AG10803 (cell line): Measurements from ENCODE around the gene CBX6.
A peak's percentile ranks its signal among the peaks of the same experiment; 100 is the strongest.

Experiments
- DNase-seq: peaks from one replicate; pipeline ENCODE4 v3.0.0; 2010; ENCODE audit warnings: low read depth
- H3K4me3 ChIP-seq: 2 replicates; pipeline ENCODE4 v1.5.1; 2011; ENCODE audit warnings: mild to moderate bottlenecking, low read length, control low read depth
- CTCF ChIP-seq: conservative IDR thresholded peaks from 2 replicates; pipeline ENCODE4 v1.5.1; 2011; ENCODE audit warnings: mild to moderate bottlenecking, low read length, control low read depth, inconsistent platforms

Gene CBX6

GRCh38 chr22:38831166-38831945 is 40.7 kb downstream of the CBX6 start:
- peak; percentile 70 for DNase-seq
- no peak overlapping the region for H3K4me3 ChIP-seq

GRCh38 chr22:38830845-38831108 is 41.2 kb downstream of the CBX6 start:
- H3K4me3 ChIP-seq, result no peak overlapping the region
- TF ChIP-seq CTCF, result no peak
- DNase-seq, result no peak

More at GRCh38 chr22:38831166-38831945, 40.7 kb downstream of the CBX6 start:
- no peak for TF ChIP-seq CTCF

GRCh38 chr22:38830026-38830844 is 41.8 kb downstream of the CBX6 start:
- DNase-seq, result no peak
- H3K4me3 ChIP-seq, result no peak overlapping the region
- no peak for TF ChIP-seq CTCF

GRCh38 chr22:38829485-38829884 is 42.5 kb downstream of the CBX6 start:
- no peak for DNase-seq
- TF ChIP-seq CTCF, result no peak
- no peak overlapping the region for H3K4me3 ChIP-seq

- H3K4me3 ChIP-seq, result no peak overlapping the region
- DNase-seq, result no peak
- TF ChIP-seq CTCF, result no peak
Measured at GRCh38 chr22:38828616-38829205, 43.3 kb downstream of the CBX6 start.

- H3K4me3 ChIP-seq, result no peak overlapping the region
- no peak for TF ChIP-seq CTCF
- no peak for DNase-seq
Measured at GRCh38 chr22:38828191-38828590, 43.8 kb downstream of the CBX6 start.
